Activated CD8-positive, alpha-beta memory T cell treated with anti-CD3 and anti-CD28 coated beads, Interleukin-2, amount 50 U/mL, for 24 hours (primary cell): ENCODE measurements around the gene SPATA13.
"Not testable (repeated sequence)": the region's sequence is repeated elsewhere in the genome, so short reads cannot be mapped to it uniquely, and the experiment has no call there.

Experiments used
- DNase-seq: peaks from one replicate; pipeline ENCODE4 v3.0.0-alpha.2; 2020; ENCODE audit errors: extremely low read depth

The SPATA13 gene

GRCh38 chr13:24160458-24161009 lies at the start of gene SPATA13:
Gene SPATA13, plus strand, starts transcription at chr13:24160720. Its CDS starts 62,210 bp downstream, at chr13:24222930.
- DNase-seq = peak; percentile 68

GRCh38 chr13:24112791-24113190 lies 47.7 kb upstream of the SPATA13 start:
- no peak for DNase-seq

GRCh38 chr13:24115671-24116070 lies 44.8 kb upstream of the SPATA13 start:
- no peak for DNase-seq

GRCh38 chr13:24116131-24116530 lies 44.4 kb upstream of the SPATA13 start:
- no peak for DNase-seq

- DNase-seq = no peak
Observed at GRCh38 chr13:24118576-24118975, 41.9 kb upstream of the SPATA13 start.

GRCh38 chr13:24119626-24120508 lies 40.7 kb upstream of the SPATA13 start:
- no peak for DNase-seq

GRCh38 chr13:24122045-24122444 lies 38.5 kb upstream of the SPATA13 start:
- not testable (repeated sequence) for DNase-seq

- DNase-seq = no peak
Observed at GRCh38 chr13:24122569-24122968, 38.0 kb upstream of the SPATA13 start.

- no peak for DNase-seq
Observed at GRCh38 chr13:24123761-24124160, 36.8 kb upstream of the SPATA13 start.

- no peak for DNase-seq
Observed at GRCh38 chr13:24124789-24125476, 35.6 kb upstream of the SPATA13 start.

GRCh38 chr13:24127116-24127631 lies 33.3 kb upstream of the SPATA13 start:
- DNase-seq = no peak

GRCh38 chr13:24128112-24128511 lies 32.4 kb upstream of the SPATA13 start:
- DNase-seq = no peak

- no peak for DNase-seq
Observed at GRCh38 chr13:24128962-24129361, 31.6 kb upstream of the SPATA13 start.

GRCh38 chr13:24129914-24130774 lies 30.4 kb upstream of the SPATA13 start:
- DNase-seq = no peak

GRCh38 chr13:24131749-24132148 lies 28.8 kb upstream of the SPATA13 start:
- DNase-seq = no peak

- no peak for DNase-seq
Observed at GRCh38 chr13:24133021-24133795, 27.3 kb upstream of the SPATA13 start.

GRCh38 chr13:24134231-24134630 lies 26.3 kb upstream of the SPATA13 start:
- DNase-seq = no peak

- no peak for DNase-seq
Observed at GRCh38 chr13:24134757-24135156, 25.8 kb upstream of the SPATA13 start.

GRCh38 chr13:24135674-24136300 lies 24.7 kb upstream of the SPATA13 start:
- DNase-seq = no peak

- DNase-seq = no peak
Observed at GRCh38 chr13:24138911-24139310, 21.6 kb upstream of the SPATA13 start.
